22Rv1 (cell line): ENCODE measurements around the gene SP5.
A peak's percentile ranks its signal among the peaks of the same experiment; 100 is the strongest.

ENCODE experiments used
- H3K27ac ChIP-seq: fragments of 450-650 bp; 2 replicates; pipeline ENCODE4 v1.5.1; 2017
- CTCF ChIP-seq: fragments of 450-650 bp; IDR thresholded peaks from 2 replicates; pipeline ENCODE4 v1.5.1; 2017; ENCODE audit warnings: mild to moderate bottlenecking
- ZFX ChIP-seq: fragments of 450-650 bp; IDR thresholded peaks from 2 replicates; pipeline ENCODE4 v1.6.1; 2017; ENCODE audit warnings: antibody characterized with exemption, borderline replicate concordance

Gene SP5

GRCh38 chr2:170711196-170711773 lies 3.9 kb upstream of the SP5 start:
- H3K27ac ChIP-seq, result no peak overlapping the region
- no peak for TF ChIP-seq CTCF
- no peak for TF ChIP-seq ZFX

- H3K27ac ChIP-seq, result no peak overlapping the region
- TF ChIP-seq CTCF, result no peak
- no peak for TF ChIP-seq ZFX
Measured at GRCh38 chr2:170711774-170712652, 3.1 kb upstream of the SP5 start.

GRCh38 chr2:170712653-170713542 lies 2.2 kb upstream of the SP5 start:
- H3K27ac ChIP-seq, result no peak overlapping the region
- TF ChIP-seq ZFX (no peak), CTCF (no peak)

- no peak overlapping the region for H3K27ac ChIP-seq
- TF ChIP-seq CTCF (no peak), ZFX (no peak)
Measured at GRCh38 chr2:170713543-170714380, 1.4 kb upstream of the SP5 start.

- peak overlapping the region; percentile 58 for H3K27ac ChIP-seq
- TF ChIP-seq CTCF (no peak), ZFX (no peak)
Measured at GRCh38 chr2:170714381-170715061, 616 bp upstream of the SP5 start.

GRCh38 chr2:170715932-170716777 lies 1.0 kb downstream of the SP5 start:
- TF ChIP-seq CTCF, result no peak
- no peak for TF ChIP-seq ZFX

More at GRCh38 chr2:170715932-170716777, 1.0 kb downstream of the SP5 start:
- H3K27ac ChIP-seq, result no peak overlapping the region
